GM18951 (cell line): ENCODE measurements around the gene TSPAN32.
"Not testable (repeated sequence)": the region's sequence is repeated elsewhere in the genome, so short reads cannot be mapped to it uniquely, and the experiment has no call there.

Experiments used
- POLR2A ChIP-seq: IDR thresholded peaks from 4 replicates; pipeline ENCODE4 v1.6.1; 2011; ENCODE audit warnings: mild to moderate bottlenecking; ENCODE audit not compliant: insufficient read length, insufficient read depth; ENCODE audit errors: extremely low read depth
- in situ Hi-C: fragments of 300-500 bp; cut with MboI; formaldehyde crosslinking; loops from one replicate; pipeline ENCODE4 v1.12.0; 2022; ENCODE audit warnings: low sequenced_read_pairs, mixed read lengths, inconsistent platforms; ENCODE audit not compliant: unreplicated experiment

TSPAN32 gene

GRCh38 chr11:2270322-2271076 is 31.3 kb upstream of the TSPAN32 start, which contains the start of gene ASCL2:
ASCL2 (minus strand) TSS chr11:2270588; CDS start chr11:2270332, 256 bp downstream.
- TF ChIP-seq POLR2A = no peak
- in situ Hi-C loops = no loop called here

- no peak for TF ChIP-seq POLR2A
- in situ Hi-C loops = no loop called here
These were observed 30.8 kb upstream of the TSPAN32 start for GRCh38 chr11:2271077-2271326.

GRCh38 chr11:2271327-2272227 is 30.2 kb upstream of the TSPAN32 start:
- in situ Hi-C loops = no loop called here
- TF ChIP-seq POLR2A = no peak

- TF ChIP-seq POLR2A = no peak
- in situ Hi-C loops = no loop called here
These were observed 29.4 kb upstream of the TSPAN32 start for GRCh38 chr11:2272228-2272945.

GRCh38 chr11:2272946-2273280 is 28.9 kb upstream of the TSPAN32 start:
- in situ Hi-C loops = no loop called here
- TF ChIP-seq POLR2A = no peak

GRCh38 chr11:2273311-2273710 is 28.5 kb upstream of the TSPAN32 start:
- in situ Hi-C loops = no loop called here
- TF ChIP-seq POLR2A = no peak

- in situ Hi-C loops = no loop called here
These were observed 28.0 kb upstream of the TSPAN32 start for GRCh38 chr11:2273771-2274170.

GRCh38 chr11:2275334-2276279 is 26.2 kb upstream of the TSPAN32 start:
- TF ChIP-seq POLR2A = no peak
- in situ Hi-C loops = no loop called here

More at GRCh38 chr11:2273771-2274170, 28.0 kb upstream of the TSPAN32 start:
- no peak for TF ChIP-seq POLR2A

- TF ChIP-seq POLR2A = no peak
- in situ Hi-C loops = no loop called here
These were observed 25.4 kb upstream of the TSPAN32 start for GRCh38 chr11:2276280-2277007.

GRCh38 chr11:2277008-2277346 is 24.8 kb upstream of the TSPAN32 start:
- TF ChIP-seq POLR2A = no peak
- in situ Hi-C loops = no loop called here

- in situ Hi-C loops = no loop called here
- no peak for TF ChIP-seq POLR2A
These were observed 23.8 kb upstream of the TSPAN32 start for GRCh38 chr11:2277933-2278523.

- no peak for TF ChIP-seq POLR2A
- in situ Hi-C loops = no loop called here
These were observed 21.6 kb upstream of the TSPAN32 start for GRCh38 chr11:2280208-2280607.

- in situ Hi-C loops = not testable (repeated sequence)
These were observed 15.5 kb upstream of the TSPAN32 start for GRCh38 chr11:2286350-2286749.
